Measurements from ENCODE around the gene AFAP1L2. TPM values are rescaled to one million over a fixed set of nuclear protein-coding genes. Genes with fewer than 3 reads are reported as not detected.

The AFAP1L2 gene
- total RNA-seq, 3 donors from 2014 or later, result 6.7 to 23.4 (median 11.6) TPM

DNA sequence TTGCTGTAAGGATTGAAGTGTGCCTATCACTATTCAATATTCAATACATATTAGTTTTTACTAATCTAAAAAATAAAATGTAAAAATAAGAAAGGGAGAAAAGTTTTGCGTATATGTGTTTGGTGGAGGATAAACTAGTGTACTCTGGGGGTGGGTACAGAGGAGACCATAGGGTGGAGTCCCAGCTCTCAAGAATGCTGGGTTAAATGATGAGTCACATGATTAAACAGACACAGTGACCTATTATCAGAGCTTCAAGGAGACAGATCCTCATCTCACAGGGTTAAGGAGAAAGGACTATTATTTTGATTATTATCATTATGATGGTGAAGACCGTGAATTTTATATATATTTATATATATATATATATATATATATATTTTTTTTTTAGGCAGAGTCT lies 77.5 kb downstream of the AFAP1L2 start:
- no peaks in the 10 kb centered on the region for H3K36me3 ChIP-seq (ENCODE audit: low read depth)
- no peaks in the 10 kb centered on the region for H3K9me3 ChIP-seq
- intact Hi-C loops (cut with DNase I, micrococcal nuclease), result no loop called here
- no peak for DNase-seq
- no peaks in the 10 kb centered on the region for H3K4me1 ChIP-seq (ENCODE audit: low read depth)
- H3K4me3 ChIP-seq, result no peak overlapping the region
- no peak for ATAC-seq
- TF ChIP-seq CTCF (IDR thresholded peaks at IDR 0.05), result no peak

GRCh38 chr10:114323023-114323422 lies 81.3 kb downstream of the AFAP1L2 start:
- intact Hi-C loops (cut with DNase I, micrococcal nuclease), result no loop called here

GRCh38 chr10:114322344-114322743 lies 82.0 kb downstream of the AFAP1L2 start:
- intact Hi-C loops (cut with DNase I, micrococcal nuclease), result no loop called here
- TF ChIP-seq CTCF (IDR thresholded peaks at IDR 0.05), result no peak
- Histone ChIP-seq H3K4me1 (ENCODE audit: low read depth) (no peaks in the 10 kb centered on the region), H3K4me3 (no peak overlapping the region), H3K36me3 (ENCODE audit: low read depth) (no peaks in the 10 kb centered on the region), H3K9me3 (no peaks in the 10 kb centered on the region)
- no peak for DNase-seq
- ATAC-seq, result no peak

More at GRCh38 chr10:114323023-114323422, 81.3 kb downstream of the AFAP1L2 start:
- TF ChIP-seq CTCF (IDR thresholded peaks at IDR 0.05), result no peak
- ATAC-seq (no peak), DNase-seq (no peak)
- Histone ChIP-seq H3K4me3 (no peak overlapping the region), H3K36me3 (ENCODE audit: low read depth) (no peaks in the 10 kb centered on the region), H3K9me3 (no peaks in the 10 kb centered on the region), H3K4me1 (ENCODE audit: low read depth) (no peaks in the 10 kb centered on the region)

- ATAC-seq (no peak), DNase-seq (no peak)
- no peaks in the 10 kb centered on the region for H3K9me3 ChIP-seq
- intact Hi-C loops (cut with DNase I, micrococcal nuclease), result no loop called here
- H3K4me1 ChIP-seq (ENCODE audit: low read depth), result no peaks in the 10 kb centered on the region
- H3K36me3 ChIP-seq (ENCODE audit: low read depth), result no peaks in the 10 kb centered on the region
- TF ChIP-seq CTCF (IDR thresholded peaks at IDR 0.05), result no peak
- H3K4me3 ChIP-seq, result no peak overlapping the region
These were observed 83.8 kb downstream of the AFAP1L2 start for GRCh38 chr10:114320249-114321116.

DNA sequence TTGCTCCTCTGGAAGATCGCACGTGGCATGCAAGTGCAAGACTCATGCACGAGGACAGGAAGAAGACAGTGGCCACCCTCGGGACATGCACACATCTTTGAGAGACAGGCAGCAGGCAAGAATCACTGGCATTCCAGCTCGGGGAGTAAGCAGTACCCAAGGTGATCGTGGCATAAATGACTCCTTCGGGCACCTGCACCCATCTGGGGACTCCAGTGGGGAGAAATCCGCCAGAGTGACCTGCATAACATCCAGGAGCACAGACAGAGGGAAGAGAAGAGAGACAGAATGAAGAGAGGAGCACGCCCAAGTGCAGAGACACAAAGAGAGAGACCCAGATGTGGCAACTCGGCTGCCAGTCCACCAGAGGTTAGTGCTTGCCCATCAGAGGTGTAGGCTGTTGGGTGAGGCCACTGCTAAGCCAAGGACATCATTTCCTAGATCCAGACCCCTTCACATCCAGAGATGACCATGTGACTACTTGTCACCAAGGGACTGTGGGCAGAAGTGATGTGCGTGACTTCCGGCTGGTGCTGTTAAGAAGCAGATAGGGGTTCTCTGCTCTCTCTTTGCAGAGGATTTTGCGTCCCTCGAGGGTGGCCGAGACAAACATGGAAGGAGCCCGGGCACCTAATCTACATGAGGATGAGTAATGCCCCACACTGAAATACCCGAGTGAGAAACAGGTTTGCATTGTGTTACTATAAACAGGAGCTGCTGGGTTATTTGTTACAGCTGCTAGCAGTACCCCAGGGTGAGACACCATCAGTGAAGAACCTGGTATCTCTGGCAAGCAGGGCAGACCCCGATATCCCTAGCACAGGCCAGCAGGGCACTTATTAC lies 84.7 kb downstream of the AFAP1L2 start:
- H3K4me1 ChIP-seq (ENCODE audit: low read depth), result no peaks in the 10 kb centered on the region
- intact Hi-C loops (cut with DNase I, micrococcal nuclease), result no loop called here
- DNase-seq (no peak), ATAC-seq (no peak)
- TF ChIP-seq CTCF (IDR thresholded peaks at IDR 0.05), result no peak
- H3K4me3 ChIP-seq, result no peak overlapping the region
- no peaks in the 10 kb centered on the region for H3K9me3 ChIP-seq
- H3K36me3 ChIP-seq (ENCODE audit: low read depth), result no peaks in the 10 kb centered on the region
